HG02852 (cell line): ENCODE results near the gene CCNY.
"Not testable (repeated sequence)": the region's sequence is repeated elsewhere in the genome, so short reads cannot be mapped to it uniquely, and the experiment has no call there.

ENCODE experiments used
- ATAC-seq: cut with Tn5 transposase; IDR thresholded peaks from one replicate; pipeline ENCODE4 v1.9.1; 2021; ENCODE audit warnings: mild to moderate bottlenecking, moderate library complexity; ENCODE audit not compliant: unreplicated experiment

The CCNY gene

GRCh38 chr10:35336084-35336831, at the start of gene CCNY:
CCNY (plus strand) TSS chr10:35336509; CDS start chr10:35337054, 545 bp downstream.
- peak; percentile 68 for ATAC-seq

GRCh38 chr10:35289198-35289597, 47.1 kb upstream of the CCNY start:
- ATAC-seq: no peak

- ATAC-seq: no peak
These were observed 41.8 kb upstream of the CCNY start for GRCh38 chr10:35294506-35294905.

- no peak for ATAC-seq
These were observed 37.3 kb upstream of the CCNY start for GRCh38 chr10:35299016-35299415.

GRCh38 chr10:35300063-35300699, 36.1 kb upstream of the CCNY start:
- peak; percentile 99 for ATAC-seq

- no peak for ATAC-seq
These were observed 31.7 kb upstream of the CCNY start for GRCh38 chr10:35304649-35305048.

GRCh38 chr10:35306852-35307251, 29.5 kb upstream of the CCNY start:
- no peak for ATAC-seq

- no peak for ATAC-seq
These were observed 29.0 kb upstream of the CCNY start for GRCh38 chr10:35307297-35307696.

GRCh38 chr10:35308809-35309208, 27.5 kb upstream of the CCNY start:
- ATAC-seq: no peak

- not testable (repeated sequence) for ATAC-seq
These were observed 22.2 kb upstream of the CCNY start for GRCh38 chr10:35314142-35314541.

- ATAC-seq: not testable (repeated sequence)
These were observed 21.1 kb upstream of the CCNY start for GRCh38 chr10:35315235-35315634.

- peak; percentile 79 for ATAC-seq
These were observed 19.9 kb upstream of the CCNY start for GRCh38 chr10:35316218-35316967.

- ATAC-seq: no peak
These were observed 17.8 kb upstream of the CCNY start for GRCh38 chr10:35318551-35318950.

- no peak for ATAC-seq
These were observed 16.0 kb upstream of the CCNY start for GRCh38 chr10:35320341-35320740.

GRCh38 chr10:35322636-35323035, 13.7 kb upstream of the CCNY start:
- no peak for ATAC-seq

- ATAC-seq: no peak
These were observed 12.1 kb upstream of the CCNY start for GRCh38 chr10:35324196-35324595.

GRCh38 chr10:35326466-35327235, 9.7 kb upstream of the CCNY start:
- no peak for ATAC-seq

- ATAC-seq: no peak
These were observed 8.4 kb upstream of the CCNY start for GRCh38 chr10:35327790-35328403.

GRCh38 chr10:35328404-35329037, 7.8 kb upstream of the CCNY start:
- ATAC-seq: peak; percentile 64

GRCh38 chr10:35329520-35329919, 6.8 kb upstream of the CCNY start:
- ATAC-seq: no peak
